Osteoblast (primary cell): ENCODE results near the gene MMP24. TPM values are rescaled to one million over a fixed set of nuclear protein-coding genes. Genes with fewer than 3 reads are reported as not detected.

Experiments used
- DNase-seq: peaks from one replicate; pipeline ENCODE4 v3.0.0; 2011; ENCODE audit warnings: low spot score, mixed read lengths; ENCODE audit not compliant: insufficient read length; ENCODE audit errors: missing footprints
- H2AFZ ChIP-seq: 2 replicates; pipeline ENCODE4 v1.6.0; 2011; ENCODE audit warnings: mild to moderate bottlenecking, low read length
- H3K27ac ChIP-seq: 2 replicates; pipeline ENCODE4 v1.5.1; 2011; ENCODE audit warnings: mild to moderate bottlenecking, low read depth, low read length, moderate library complexity
- H3K27me3 ChIP-seq: 2 replicates; pipeline ENCODE4 v1.6.0; 2012; ENCODE audit warnings: mild to moderate bottlenecking, control low read depth, inconsistent platforms, low read length, moderate library complexity; ENCODE audit not compliant: insufficient read depth
- H3K36me3 ChIP-seq: 2 replicates; pipeline ENCODE4 v1.5.1; 2011; ENCODE audit warnings: mild to moderate bottlenecking, low read length, control low read depth, moderate library complexity; ENCODE audit not compliant: insufficient read depth
- H3K4me1 ChIP-seq: 2 replicates; pipeline ENCODE4 v1.5.1; 2011; ENCODE audit warnings: mild to moderate bottlenecking, low read length, control low read depth, moderate library complexity; ENCODE audit not compliant: insufficient read depth
- H3K4me2 ChIP-seq: 2 replicates; pipeline ENCODE4 v1.6.0; 2011; ENCODE audit warnings: mild to moderate bottlenecking, low read length; ENCODE audit not compliant: insufficient read depth
- H3K4me3 ChIP-seq: fragments of 200-600 bp; sonication (generic); 3 replicates; pipeline ENCODE4 v1.5.1; 2012; ENCODE audit warnings: mild to moderate bottlenecking, low read length, inconsistent platforms; ENCODE audit not compliant: insufficient read depth
- H3K79me2 ChIP-seq: 2 replicates; pipeline ENCODE4 v1.6.0; 2012; ENCODE audit warnings: mild to moderate bottlenecking, low read length, control low read depth, inconsistent platforms; ENCODE audit not compliant: insufficient read depth
- H3K9me3 ChIP-seq: 2 replicates; pipeline ENCODE4 v1.5.1; 2011; ENCODE audit warnings: low read depth, low read length, control low read depth
- H4K20me1 ChIP-seq: 2 replicates; pipeline ENCODE4 v1.6.0; 2012; ENCODE audit warnings: mild to moderate bottlenecking, low read length, control low read depth; ENCODE audit not compliant: insufficient read depth
- total RNA-seq: library from RNA; depleted of rRNA; stranded (reverse); fragments of >200 nt; gene quantifications from 2 replicates; pipeline ENCODE4 v1.2.3, GENCODE V29; 2012
- TF ChIP-seq, protein P1 (sequence below): IDR thresholded peaks from 2 replicates; pipeline ENCODE4 v1.5.1; 2011; ENCODE audit warnings: mild to moderate bottlenecking, low read depth, low read length, moderate library complexity; ENCODE audit errors: extremely low read depth

The MMP24 gene
- total RNA-seq, 1 donor, result 1.1 TPM

DNA sequence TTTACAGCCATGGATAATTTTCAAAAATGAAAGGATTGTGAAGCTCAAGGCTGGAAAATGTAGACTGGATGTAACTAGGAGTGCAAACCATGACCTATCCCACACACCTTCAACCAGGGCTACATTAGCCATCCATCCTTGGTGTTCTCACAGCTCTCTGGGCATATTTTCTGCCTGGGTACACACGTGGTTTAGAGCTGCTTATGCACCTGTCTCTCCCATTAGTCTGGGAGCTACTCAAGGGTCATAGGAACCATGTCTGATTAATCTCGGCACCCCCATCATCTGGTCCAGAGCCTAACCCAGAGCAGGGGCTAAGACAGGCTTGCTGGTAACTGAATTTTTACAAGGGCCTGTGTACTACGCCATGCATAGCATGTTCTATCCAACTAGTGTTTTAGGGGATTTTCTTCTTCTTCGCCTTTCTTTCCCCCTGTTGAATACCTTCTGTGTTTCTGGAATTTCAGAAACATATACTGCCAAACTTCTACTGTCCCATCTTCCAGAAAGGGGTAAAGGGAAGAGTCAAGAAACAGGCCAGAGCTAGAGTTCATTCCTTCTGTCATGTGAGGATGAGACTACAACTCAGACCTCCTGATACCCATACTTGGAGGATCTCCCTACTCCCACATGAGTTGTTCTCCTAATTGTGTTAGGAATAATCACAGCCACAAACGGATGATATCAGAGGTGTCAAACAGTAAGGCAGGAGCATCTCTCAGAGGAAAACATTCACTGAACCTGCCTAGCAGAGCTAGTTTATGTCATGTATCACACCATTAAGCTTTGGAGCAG, 91.1 kb downstream of the MMP24 start:
- Histone ChIP-seq H3K27me3 (no peaks in the 10 kb centered on the region), H3K79me2 (no peaks in the 10 kb centered on the region), H3K4me1 (peaks cover 66% of the 10 kb centered on the region), H3K4me2 (no peak overlapping the region), H3K4me3 (no peak overlapping the region), H2AFZ (no peak overlapping the region), H3K27ac (peak overlapping the region; percentile 90), H4K20me1 (no peaks in the 10 kb centered on the region), H3K36me3 (no peaks in the 10 kb centered on the region), H3K9me3 (no peaks in the 10 kb centered on the region)
- DNase-seq, result peak; percentile 14
- TF ChIP-seq, protein P1, sequence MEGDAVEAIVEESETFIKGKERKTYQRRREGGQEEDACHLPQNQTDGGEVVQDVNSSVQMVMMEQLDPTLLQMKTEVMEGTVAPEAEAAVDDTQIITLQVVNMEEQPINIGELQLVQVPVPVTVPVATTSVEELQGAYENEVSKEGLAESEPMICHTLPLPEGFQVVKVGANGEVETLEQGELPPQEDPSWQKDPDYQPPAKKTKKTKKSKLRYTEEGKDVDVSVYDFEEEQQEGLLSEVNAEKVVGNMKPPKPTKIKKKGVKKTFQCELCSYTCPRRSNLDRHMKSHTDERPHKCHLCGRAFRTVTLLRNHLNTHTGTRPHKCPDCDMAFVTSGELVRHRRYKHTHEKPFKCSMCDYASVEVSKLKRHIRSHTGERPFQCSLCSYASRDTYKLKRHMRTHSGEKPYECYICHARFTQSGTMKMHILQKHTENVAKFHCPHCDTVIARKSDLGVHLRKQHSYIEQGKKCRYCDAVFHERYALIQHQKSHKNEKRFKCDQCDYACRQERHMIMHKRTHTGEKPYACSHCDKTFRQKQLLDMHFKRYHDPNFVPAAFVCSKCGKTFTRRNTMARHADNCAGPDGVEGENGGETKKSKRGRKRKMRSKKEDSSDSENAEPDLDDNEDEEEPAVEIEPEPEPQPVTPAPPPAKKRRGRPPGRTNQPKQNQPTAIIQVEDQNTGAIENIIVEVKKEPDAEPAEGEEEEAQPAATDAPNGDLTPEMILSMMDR, result no peak

DNA sequence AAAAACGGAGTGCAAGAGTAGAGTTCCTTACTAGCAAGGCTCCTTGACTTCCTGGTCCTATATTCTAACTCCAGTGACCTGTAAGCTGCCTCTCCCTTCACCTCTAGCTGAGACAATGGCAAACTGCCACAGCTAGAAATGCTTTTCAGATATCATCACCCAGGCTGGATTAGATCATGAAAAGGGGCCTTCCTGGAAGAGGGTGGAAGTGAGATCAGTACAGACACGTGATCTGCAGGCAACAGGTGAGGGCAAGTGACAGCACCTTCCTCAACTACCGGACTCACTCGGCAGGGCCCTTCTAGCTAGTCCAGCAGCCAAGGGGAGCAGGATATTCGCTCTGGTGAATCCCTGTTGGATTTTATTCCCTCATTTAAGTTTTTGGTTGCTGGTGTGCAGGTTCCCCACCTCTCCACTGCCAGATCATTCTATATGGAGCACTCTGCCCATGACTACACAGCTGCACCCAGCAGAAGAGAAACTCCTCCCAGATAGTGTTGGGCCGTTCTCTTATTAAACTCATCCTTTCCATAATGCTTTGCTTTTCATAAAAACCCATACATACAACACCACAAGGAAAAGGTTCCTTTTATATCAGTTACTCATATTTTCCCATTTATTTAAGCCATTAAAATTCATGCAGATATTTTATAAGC, 92.1 kb downstream of the MMP24 start:
- Histone ChIP-seq H3K36me3 (no peaks in the 10 kb centered on the region), H4K20me1 (no peaks in the 10 kb centered on the region), H3K4me1 (peaks cover 63% of the 10 kb centered on the region), H3K4me2 (peak overlapping the region; percentile 24), H2AFZ (no peak overlapping the region), H3K27me3 (no peaks in the 10 kb centered on the region), H3K4me3 (no peak overlapping the region), H3K79me2 (no peaks in the 10 kb centered on the region), H3K9me3 (no peaks in the 10 kb centered on the region), H3K27ac (peak overlapping the region; percentile 90)
- peak; percentile 59 for DNase-seq
- TF ChIP-seq, protein P1, result no peak

DNA sequence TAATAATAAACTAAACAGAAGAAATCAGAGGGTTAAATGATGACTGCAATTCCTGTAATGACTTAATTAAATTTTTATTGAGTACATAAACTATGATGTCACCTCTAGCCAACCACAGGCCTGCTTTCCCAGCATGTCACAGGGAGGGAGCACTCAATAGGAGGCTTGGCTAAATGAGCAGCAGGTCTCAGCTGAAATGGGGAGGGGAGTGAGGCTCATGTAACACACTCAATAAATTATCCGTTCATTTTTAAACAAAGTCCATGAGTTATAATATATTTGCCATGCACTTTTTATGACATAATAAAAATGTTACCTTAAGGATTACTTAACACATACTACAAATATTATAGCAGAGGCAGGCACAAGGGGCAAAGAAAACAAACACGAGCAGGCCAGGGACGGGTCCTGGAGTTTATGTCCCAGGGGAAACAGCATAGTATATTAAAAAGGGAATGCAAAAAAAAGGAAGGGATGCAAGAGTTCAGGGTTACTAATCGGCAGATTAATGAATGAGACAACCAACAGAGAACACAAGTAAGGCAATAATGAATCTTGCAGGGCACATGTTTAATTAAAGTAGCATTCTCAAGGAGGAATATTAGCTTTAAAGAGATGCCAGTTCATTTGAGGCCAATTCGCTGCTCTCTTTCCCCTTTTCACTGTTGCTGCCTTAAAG, 92.8 kb downstream of the MMP24 start:
- H3K9me3 ChIP-seq, result no peaks in the 10 kb centered on the region
- H3K4me1 ChIP-seq, result peaks cover 60% of the 10 kb centered on the region
- H2AFZ ChIP-seq, result no peak overlapping the region
- no peak overlapping the region for H3K4me3 ChIP-seq
- H3K4me2 ChIP-seq, result peak overlapping the region; percentile 64
- H3K79me2 ChIP-seq, result no peaks in the 10 kb centered on the region
- H3K27me3 ChIP-seq, result no peaks in the 10 kb centered on the region
- H3K27ac ChIP-seq, result peak overlapping the region; percentile 90
- TF ChIP-seq, protein P1, result no peak
- H3K36me3 ChIP-seq, result no peaks in the 10 kb centered on the region
- no peaks in the 10 kb centered on the region for H4K20me1 ChIP-seq
- peak; percentile 54 for DNase-seq

DNA sequence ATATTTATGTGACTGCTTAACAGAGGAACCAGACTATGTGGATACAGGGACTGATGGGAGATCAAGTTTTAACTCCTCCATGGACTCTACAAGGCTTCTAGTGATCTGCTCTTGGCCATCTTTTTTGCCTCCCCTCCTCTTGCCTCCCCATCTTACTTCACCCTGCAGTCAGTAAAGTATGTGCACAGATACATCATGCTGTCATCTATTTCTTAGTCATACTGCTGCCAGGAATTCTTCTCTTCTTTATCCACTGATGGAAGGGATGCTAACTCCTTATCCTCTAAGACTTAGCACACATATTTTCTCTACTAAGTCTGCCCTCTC, 93.3 kb downstream of the MMP24 start:
- Histone ChIP-seq H3K4me2 (peak overlapping the region; percentile 64), H2AFZ (no peak overlapping the region), H3K9me3 (no peaks in the 10 kb centered on the region), H3K27me3 (no peaks in the 10 kb centered on the region), H3K36me3 (no peaks in the 10 kb centered on the region), H3K4me3 (peak overlapping the region; percentile 11), H3K4me1 (peaks cover 55% of the 10 kb centered on the region), H3K27ac (peak overlapping the region; percentile 90), H3K79me2 (no peaks in the 10 kb centered on the region), H4K20me1 (no peaks in the 10 kb centered on the region)
- peak; percentile 66 for DNase-seq
- TF ChIP-seq, protein P1, result no peak
